Activated T-helper 17 cell treated with anti-CD3 and anti-CD28 coated beads, Interleukin-2, amount 50 U/mL, for 72 hours (primary cell): Measurements from ENCODE around the gene ADK. TPM values are rescaled to one million over a fixed set of nuclear protein-coding genes. Genes with fewer than 3 reads are reported as not detected.
"Not testable (repeated sequence)": the region's sequence is repeated elsewhere in the genome, so short reads cannot be mapped to it uniquely, and the experiment has no call there.

Experiments used
- ATAC-seq: fragments of 150-1000 bp; cut with Tn5 transposase; replicated peaks from 2 replicates; pipeline ENCODE4 v1.10.0; 2021; ENCODE audit warnings: mild to moderate bottlenecking, moderate library complexity
- H3K27ac Mint-ChIP-seq: one replicate; pipeline ENCODE4 v1.8.0; 2022; ENCODE audit warnings: mixed read lengths
- H3K27me3 Mint-ChIP-seq: one replicate; pipeline ENCODE4 v1.8.0; 2022; ENCODE audit warnings: mixed read lengths
- H3K36me3 Mint-ChIP-seq: one replicate; pipeline ENCODE4 v1.8.0; 2022; ENCODE audit warnings: low read depth, mild to moderate bottlenecking, mixed read lengths
- H3K4me1 Mint-ChIP-seq: one replicate; pipeline ENCODE4 v1.8.0; 2022; ENCODE audit warnings: mixed read lengths
- H3K4me3 Mint-ChIP-seq: one replicate; pipeline ENCODE4 v1.8.0; 2022; ENCODE audit warnings: mild to moderate bottlenecking, mixed read lengths
- H3K9me3 Mint-ChIP-seq: one replicate; pipeline ENCODE4 v1.8.0; 2022; ENCODE audit warnings: mixed read lengths
- total RNA-seq, 2 donors: library from RNA; stranded (reverse); gene quantifications; one replicate each; pipeline ENCODE4 v1.2.3, GENCODE V29; 2022

Gene ADK
- total RNA-seq, 2 donors from 2014 or later: 51.4 to 72.1 TPM

DNA sequence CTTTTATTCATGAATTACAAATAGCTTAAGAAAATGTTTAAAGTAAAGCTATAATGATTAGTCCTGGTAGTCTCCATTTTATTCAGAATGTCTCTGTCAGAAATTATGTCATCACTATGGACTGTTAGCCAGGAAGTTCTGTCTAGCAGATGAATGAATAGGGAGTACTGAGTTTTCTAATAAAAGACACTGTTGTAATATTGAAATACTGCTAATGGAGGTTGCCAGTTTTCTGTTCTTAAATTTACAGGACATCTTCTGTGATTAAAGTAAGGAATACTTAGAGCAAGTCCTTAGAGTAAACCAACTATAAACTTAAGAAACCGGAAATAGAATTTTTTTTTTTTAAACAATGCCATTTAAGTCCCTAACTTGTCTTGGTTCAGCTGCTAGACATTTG is 309.8 kb downstream of the ADK start:
- Mint-ChIP-seq H3K4me3 (no peak overlapping the region), H3K9me3 (peaks cover 6% of the 10 kb centered on the region), H3K27ac (no peak overlapping the region), H3K36me3 (peaks cover 12% of the 10 kb centered on the region), H3K4me1 (no peaks in the 10 kb centered on the region), H3K27me3 (no peaks in the 10 kb centered on the region)
- ATAC-seq: no peak

DNA sequence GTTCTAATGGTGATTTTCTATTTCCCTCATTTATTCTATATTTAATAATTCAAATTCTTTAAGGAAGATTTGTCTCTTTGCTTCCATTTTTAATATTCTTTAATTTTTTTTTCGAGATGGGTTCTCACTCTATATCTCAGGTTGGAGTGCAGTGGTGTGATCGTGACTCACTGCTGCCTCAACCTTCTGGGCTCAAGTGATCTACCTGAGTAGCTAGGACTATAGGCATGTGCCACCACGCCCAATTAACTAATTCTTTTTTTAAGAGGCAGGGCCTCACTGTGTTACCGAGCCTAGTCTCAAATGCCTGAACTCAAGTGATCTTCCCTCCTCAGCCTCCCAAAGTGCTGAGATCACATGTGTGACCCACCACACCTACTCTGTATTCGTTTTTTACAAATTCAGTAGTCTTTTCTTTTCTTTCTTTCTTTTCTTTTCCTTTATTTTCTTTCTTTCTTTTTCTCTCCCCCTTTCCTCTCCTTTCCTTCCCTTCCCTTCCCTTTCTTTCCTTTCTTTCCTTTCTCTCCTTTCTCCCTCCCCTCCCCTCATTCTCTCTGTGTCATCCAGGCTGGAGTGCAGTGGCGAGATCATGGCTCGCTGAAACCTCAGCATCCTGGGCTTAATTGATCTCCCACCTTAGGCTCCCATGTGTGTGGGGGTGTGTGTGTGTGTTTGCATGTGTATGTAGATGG is 323.1 kb downstream of the ADK start:
- H3K36me3 Mint-ChIP-seq: peaks cover 35% of the 10 kb centered on the region
- H3K9me3 Mint-ChIP-seq: no peaks in the 10 kb centered on the region
- ATAC-seq: no peak
- no peak overlapping the region for H3K27ac Mint-ChIP-seq
- no peaks in the 10 kb centered on the region for H3K27me3 Mint-ChIP-seq
- no peaks in the 10 kb centered on the region for H3K4me1 Mint-ChIP-seq
- no peak overlapping the region for H3K4me3 Mint-ChIP-seq

DNA sequence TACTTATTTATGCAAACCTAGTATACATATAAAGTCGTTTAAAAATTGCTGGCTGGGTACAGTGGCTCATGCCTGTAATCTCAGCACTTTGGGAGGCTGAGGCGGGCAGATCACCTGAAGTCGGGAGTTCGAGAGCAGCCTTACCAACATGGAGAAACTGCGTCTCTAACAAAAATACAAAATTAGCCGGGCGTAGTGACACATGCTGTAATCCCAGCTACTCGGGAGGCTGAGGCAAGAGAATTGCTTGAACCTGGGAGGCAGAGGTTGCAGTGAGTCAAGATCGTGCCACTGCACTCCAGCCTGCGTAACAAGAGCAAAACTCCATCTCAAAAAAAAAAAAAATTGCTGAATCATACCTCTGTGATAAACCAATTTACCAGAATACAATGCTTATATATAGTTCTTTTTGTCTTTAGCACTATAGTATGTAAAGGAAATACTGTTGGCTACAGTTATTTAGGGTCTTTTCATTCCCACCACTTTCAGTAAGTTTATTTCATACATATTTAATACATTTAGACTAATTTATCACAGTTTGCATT is 325.2 kb downstream of the ADK start:
- not testable (repeated sequence) for H3K4me3 Mint-ChIP-seq, H3K27ac Mint-ChIP-seq

DNA sequence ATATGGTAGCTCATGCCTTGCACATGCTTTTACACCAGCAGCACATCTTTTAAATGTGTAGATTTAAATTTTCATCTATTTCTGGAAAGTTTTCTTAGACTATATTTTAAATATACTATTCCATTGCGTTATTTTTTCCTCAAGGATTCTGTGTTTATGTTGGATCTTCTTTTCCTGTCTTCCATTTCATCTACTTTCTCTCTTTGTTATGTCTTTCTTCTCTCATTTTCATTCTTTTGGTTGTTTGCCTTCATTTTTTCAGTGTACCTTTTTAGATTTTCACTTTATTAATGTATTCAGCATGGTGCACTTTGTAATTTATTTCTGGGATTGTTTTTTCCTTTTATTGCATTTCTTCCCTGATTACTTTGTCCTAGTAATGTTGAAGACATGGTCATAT is 329.8 kb downstream of the ADK start:
- no peak overlapping the region for H3K4me3 Mint-ChIP-seq
- no peak overlapping the region for H3K27ac Mint-ChIP-seq
- no peaks in the 10 kb centered on the region for H3K9me3 Mint-ChIP-seq
- no peak for ATAC-seq
- no peaks in the 10 kb centered on the region for H3K27me3 Mint-ChIP-seq
- no peaks in the 10 kb centered on the region for H3K4me1 Mint-ChIP-seq
- H3K36me3 Mint-ChIP-seq: peaks cover 35% of the 10 kb centered on the region

More for the DNA sequence above, 325.2 kb downstream of the ADK start:
- not testable (repeated sequence) for H3K27me3 Mint-ChIP-seq, ATAC-seq, H3K4me1 Mint-ChIP-seq, H3K9me3 Mint-ChIP-seq
- peaks cover 21% of the 10 kb centered on the region for H3K36me3 Mint-ChIP-seq

DNA sequence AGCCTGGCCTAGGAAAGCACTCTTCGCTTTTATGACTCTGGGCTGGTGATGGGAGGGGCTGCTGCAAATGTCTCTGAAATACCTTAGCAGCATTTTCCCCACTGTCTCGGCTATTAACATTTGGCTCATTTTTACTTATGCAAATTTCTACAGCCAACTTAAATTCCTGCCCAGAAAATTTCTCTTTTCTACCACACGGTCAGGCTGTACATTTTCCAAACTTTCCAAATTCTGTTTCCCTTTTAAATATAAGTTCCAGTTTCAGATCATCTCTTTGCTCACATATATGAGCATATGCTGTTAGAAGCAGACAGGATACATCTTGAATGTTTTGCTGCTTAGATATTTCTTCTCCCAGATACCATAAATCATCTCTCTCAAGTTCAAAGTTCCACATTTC is 332.3 kb downstream of the ADK start:
- Mint-ChIP-seq H3K9me3 (no peaks in the 10 kb centered on the region), H3K27me3 (no peaks in the 10 kb centered on the region), H3K4me1 (no peaks in the 10 kb centered on the region), H3K27ac (no peak overlapping the region), H3K4me3 (no peak overlapping the region), H3K36me3 (peaks cover 35% of the 10 kb centered on the region)
- ATAC-seq: no peak

DNA sequence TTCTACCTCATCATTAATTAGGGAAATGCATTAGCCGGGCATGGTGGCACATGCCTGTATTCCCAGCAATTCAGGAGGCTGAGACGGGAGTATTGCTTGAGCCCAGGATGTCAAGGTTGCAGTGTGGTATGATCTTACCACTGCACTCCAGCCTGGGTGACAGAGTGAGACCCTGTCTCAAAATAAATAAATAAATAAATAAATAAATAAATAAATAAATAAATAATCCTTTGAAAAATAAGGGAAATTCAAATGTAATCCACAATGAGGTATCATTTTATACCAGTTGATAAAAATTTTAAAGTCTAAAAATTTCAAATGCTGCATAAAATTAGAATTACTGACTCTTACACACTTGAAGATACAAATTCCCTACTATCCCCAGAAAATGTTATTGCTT is 334.3 kb downstream of the ADK start:
- Mint-ChIP-seq H3K4me1 (no peaks in the 10 kb centered on the region), H3K27me3 (no peaks in the 10 kb centered on the region), H3K27ac (no peak overlapping the region), H3K9me3 (no peaks in the 10 kb centered on the region), H3K36me3 (peaks cover 28% of the 10 kb centered on the region), H3K4me3 (no peak overlapping the region)
- no peak for ATAC-seq

DNA sequence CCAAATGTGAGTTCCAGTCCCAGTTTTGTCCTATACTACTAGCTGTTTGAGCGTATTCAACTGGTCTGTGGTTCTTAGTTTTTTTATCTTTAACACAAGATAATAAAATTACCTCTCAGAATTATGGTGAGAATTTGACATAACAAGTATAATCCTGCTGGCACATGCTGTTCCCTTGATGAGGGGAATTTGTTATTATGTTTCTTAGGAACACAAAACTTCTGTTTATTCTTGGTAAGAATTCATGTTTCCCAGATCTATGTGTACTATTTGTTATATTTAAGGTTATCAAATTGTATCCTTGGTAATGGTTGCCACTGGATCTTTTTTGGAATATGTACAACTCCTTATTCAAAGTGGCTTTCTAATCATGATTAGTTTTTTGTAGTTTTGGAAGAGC is 335.6 kb downstream of the ADK start:
- Mint-ChIP-seq H3K9me3 (no peaks in the 10 kb centered on the region), H3K4me1 (no peaks in the 10 kb centered on the region), H3K27me3 (no peaks in the 10 kb centered on the region), H3K27ac (no peak overlapping the region), H3K4me3 (no peak overlapping the region), H3K36me3 (peaks cover 24% of the 10 kb centered on the region)
- ATAC-seq: no peak

DNA sequence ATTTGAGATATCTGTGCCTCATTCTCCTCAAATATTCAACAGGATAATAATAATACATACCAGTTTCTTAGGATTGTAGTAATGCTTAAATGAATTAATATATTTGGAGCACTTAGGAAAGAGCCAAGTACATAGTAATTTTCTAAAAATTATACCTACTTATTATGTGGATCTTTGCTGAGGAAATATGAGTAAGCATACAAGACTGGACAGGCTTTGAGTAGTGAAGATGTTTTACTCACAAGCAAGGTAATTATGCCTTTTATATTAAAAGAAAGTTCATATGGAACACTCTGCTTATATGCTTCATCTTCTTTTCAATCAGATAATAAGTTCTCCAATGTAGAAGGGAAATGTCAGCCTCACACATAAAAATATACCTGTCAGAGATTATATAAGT is 337.9 kb downstream of the ADK start:
- Mint-ChIP-seq H3K27ac (no peak overlapping the region), H3K9me3 (no peaks in the 10 kb centered on the region)
- no peak for ATAC-seq

DNA sequence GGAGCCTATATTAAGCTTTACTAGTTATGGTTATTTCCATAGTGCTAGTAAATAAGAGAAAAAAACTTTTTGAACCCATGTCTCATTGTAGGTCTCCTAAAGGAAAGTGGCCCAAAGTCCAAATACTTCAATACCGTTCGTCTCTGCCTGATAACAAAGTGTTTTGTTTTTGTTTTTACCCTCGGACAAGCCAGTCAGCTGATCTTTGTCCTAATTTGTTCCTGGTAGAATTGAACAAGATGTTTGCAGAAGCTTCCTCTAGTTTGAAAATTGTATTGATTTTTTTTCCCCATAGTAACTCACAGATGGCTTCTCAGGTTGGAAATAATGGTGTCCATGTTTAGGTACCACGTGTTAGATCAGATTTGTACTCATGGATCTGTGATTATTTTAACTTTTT is 339.5 kb downstream of the ADK start:
- ATAC-seq: no peak
- no peak overlapping the region for H3K4me3 Mint-ChIP-seq
- peaks cover 2% of the 10 kb centered on the region for H3K9me3 Mint-ChIP-seq
- no peak overlapping the region for H3K27ac Mint-ChIP-seq
- peaks cover 5% of the 10 kb centered on the region for H3K36me3 Mint-ChIP-seq
- H3K27me3 Mint-ChIP-seq: no peaks in the 10 kb centered on the region
- H3K4me1 Mint-ChIP-seq: no peaks in the 10 kb centered on the region

More for the DNA sequence above, 337.9 kb downstream of the ADK start:
- no peak overlapping the region for H3K4me3 Mint-ChIP-seq
- H3K36me3 Mint-ChIP-seq: peaks cover 6% of the 10 kb centered on the region
- no peaks in the 10 kb centered on the region for H3K4me1 Mint-ChIP-seq
- H3K27me3 Mint-ChIP-seq: no peaks in the 10 kb centered on the region

DNA sequence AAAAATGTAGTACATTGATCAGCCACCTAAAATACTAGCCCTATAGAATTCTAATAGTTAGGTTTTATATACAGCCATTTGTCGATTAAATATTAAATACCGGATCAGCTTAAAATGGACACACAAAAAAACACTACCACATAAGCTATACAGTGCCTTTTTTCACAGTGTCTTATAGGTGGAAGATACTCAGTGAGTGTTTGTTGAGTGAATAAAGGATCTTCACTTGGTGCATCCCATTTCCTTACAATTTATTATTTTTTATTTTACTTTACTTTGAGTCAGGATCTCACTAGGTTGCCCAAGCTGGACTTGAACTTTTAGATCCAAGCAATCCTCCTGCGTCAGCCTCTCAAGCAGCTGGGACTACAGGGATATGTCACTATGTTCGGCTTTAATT is 340.0 kb downstream of the ADK start:
- Mint-ChIP-seq H3K27me3 (no peaks in the 10 kb centered on the region), H3K36me3 (peaks cover 10% of the 10 kb centered on the region), H3K4me3 (no peak overlapping the region), H3K27ac (no peak overlapping the region), H3K4me1 (no peaks in the 10 kb centered on the region), H3K9me3 (peaks cover 4% of the 10 kb centered on the region)
- ATAC-seq: no peak

DNA sequence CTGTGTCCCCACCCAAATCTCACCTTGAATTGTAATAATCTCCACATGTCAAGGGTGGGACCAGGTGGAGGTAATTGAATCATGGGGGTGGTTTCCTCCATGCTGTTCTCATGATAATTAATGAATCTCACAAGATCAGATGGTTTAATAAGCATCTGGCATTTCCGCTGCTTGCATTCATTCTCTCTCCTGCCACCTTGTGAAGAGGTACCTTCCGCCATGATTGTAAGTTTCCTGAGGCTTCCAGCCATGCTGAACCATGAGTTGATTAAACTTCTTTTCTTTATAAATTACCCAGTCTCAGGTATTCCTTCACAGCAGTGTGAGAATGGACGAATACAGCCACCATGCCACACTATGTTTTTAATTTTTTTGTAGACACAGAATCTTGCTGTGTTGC is 345.3 kb downstream of the ADK start:
- H3K9me3 Mint-ChIP-seq, H3K27me3 Mint-ChIP-seq, ATAC-seq, H3K4me1 Mint-ChIP-seq, H3K4me3 Mint-ChIP-seq, H3K27ac Mint-ChIP-seq: not testable (repeated sequence)
- H3K36me3 Mint-ChIP-seq: peaks cover 44% of the 10 kb centered on the region

DNA sequence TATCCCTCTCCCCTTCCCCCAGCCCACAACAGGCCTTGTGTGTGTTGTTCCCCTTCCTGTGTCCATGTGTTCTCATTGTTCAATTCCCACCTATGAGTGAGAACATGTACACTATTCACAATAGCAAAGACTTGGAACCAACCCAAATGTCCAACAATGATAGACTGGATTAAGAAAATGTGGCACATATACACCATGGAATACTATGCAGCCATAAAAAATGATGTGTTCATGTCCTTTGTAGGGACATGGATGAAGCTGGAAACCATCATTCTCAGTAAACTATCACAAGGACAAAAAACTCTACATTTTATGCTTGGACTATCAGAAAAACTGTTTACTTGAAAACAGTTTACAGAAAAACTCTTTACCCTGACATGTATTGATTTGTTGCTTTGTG is 347.6 kb downstream of the ADK start:
- H3K4me3 Mint-ChIP-seq, H3K9me3 Mint-ChIP-seq, H3K27me3 Mint-ChIP-seq, ATAC-seq, H3K27ac Mint-ChIP-seq: not testable (repeated sequence)
- H3K36me3 Mint-ChIP-seq: peaks cover 57% of the 10 kb centered on the region
- H3K4me1 Mint-ChIP-seq: peaks cover 24% of the 10 kb centered on the region

DNA sequence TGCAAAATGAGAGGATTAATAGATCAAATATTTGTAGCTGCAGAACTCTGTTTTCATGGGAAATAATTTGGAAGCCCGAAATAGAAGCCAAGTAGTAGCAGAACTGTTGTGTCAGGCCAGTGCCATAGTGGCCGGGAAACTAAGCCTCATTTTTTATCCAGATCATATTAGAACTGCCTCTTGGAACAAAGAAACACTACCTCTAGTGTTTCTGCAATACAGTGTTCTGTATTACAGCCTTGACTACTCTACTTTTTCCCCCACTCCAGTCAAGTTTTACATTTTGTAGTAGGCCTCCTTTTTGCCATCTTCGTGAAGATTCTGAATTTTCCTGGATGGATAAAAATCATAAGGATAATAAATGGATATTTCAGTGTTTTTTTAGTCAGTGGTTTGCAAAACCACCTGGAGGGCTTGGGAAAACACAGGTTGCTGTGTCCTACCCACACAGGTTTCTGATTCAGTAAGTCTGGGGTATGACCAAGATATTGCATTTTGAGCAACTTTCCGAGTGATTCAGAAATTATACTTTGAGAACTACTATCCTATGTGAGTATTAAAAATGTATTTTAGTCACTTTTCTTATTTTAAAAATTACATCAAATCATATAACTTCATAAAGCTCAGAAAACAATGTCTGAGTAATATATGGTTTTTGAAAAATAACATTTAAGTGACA is 349.1 kb downstream of the ADK start:
- peak overlapping the region; percentile 8 for H3K4me3 Mint-ChIP-seq
- H3K9me3 Mint-ChIP-seq: peaks cover 7% of the 10 kb centered on the region
- peaks cover 68% of the 10 kb centered on the region for H3K36me3 Mint-ChIP-seq
- peaks cover 27% of the 10 kb centered on the region for H3K4me1 Mint-ChIP-seq
- H3K27ac Mint-ChIP-seq: peak overlapping the region; percentile 71
- ATAC-seq: peak; percentile 90
- no peaks in the 10 kb centered on the region for H3K27me3 Mint-ChIP-seq

DNA sequence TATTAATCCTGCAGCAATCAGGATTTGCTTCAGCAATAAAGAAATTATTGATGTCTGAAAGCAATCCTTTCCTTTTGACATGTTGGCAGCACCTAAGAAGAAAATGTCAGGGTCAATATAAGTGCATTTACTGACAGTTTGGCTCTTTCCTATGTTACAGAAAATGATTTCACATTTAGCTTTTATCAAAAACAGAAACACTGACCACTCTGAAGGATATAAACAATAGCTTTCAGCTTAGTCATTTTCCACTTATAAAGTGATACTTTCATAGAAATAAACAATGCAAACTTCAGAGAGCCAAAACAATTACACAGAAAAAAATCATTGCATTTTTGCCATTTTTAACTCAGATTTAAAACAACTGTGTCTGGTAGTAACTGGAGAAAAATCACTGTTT is 349.8 kb downstream of the ADK start:
- H3K4me1 Mint-ChIP-seq: peaks cover 27% of the 10 kb centered on the region
- H3K27ac Mint-ChIP-seq: peak overlapping the region; percentile 71
- H3K36me3 Mint-ChIP-seq: peaks cover 68% of the 10 kb centered on the region
- no peaks in the 10 kb centered on the region for H3K27me3 Mint-ChIP-seq
- H3K9me3 Mint-ChIP-seq: peaks cover 8% of the 10 kb centered on the region
- no peak overlapping the region for H3K4me3 Mint-ChIP-seq
- no peak for ATAC-seq

DNA sequence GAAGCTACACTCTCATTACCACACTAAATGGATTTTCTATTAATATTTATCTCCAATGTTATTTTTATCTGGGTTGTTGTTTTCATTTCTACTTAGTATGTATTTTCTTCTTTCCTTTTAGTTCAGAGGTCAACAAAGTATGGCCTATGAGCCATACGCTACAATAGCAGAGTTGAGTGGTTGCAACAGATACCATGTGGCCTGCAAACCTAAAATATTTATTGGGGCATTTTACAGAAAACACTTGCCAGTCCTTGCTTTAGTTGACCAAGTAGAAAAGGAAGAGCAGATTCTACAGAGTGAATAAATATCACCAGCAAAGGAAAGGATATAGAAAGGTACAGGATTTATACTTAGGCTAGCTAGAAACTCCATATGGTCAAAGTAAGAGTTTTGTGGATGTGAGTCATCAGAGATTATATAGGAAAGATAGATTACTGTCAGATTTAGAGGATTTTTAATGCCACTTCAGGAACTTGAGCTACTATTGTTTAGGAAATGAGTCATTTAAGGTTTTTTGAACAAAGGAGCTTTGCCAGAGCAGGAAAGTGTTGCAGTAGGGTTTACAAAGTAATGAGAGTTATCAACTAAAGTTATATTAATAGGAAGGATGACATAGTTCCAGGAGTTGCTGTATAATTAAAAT is 352.1 kb downstream of the ADK start:
- ATAC-seq: peak; percentile 71
- H3K4me3 Mint-ChIP-seq: peak overlapping the region; percentile 5
- peak overlapping the region; percentile 11 for H3K27ac Mint-ChIP-seq

More for the DNA sequence above, 352.1 kb downstream of the ADK start:
- Mint-ChIP-seq H3K9me3 (peaks cover 5% of the 10 kb centered on the region), H3K27me3 (no peaks in the 10 kb centered on the region), H3K36me3 (peaks cover 68% of the 10 kb centered on the region), H3K4me1 (peaks cover 27% of the 10 kb centered on the region)
